ENCODE measurements around the gene IGSF9B.

Gene IGSF9B

GRCh38 chr11:133904818-133905515 lies 51.8 kb downstream of the IGSF9B start:
- no peak for ATAC-seq
- no peak for TF ChIP-seq ZFP30 (CRISPR knock-in tag; IDR thresholded peaks at IDR 0.05)
- TF ChIP-seq POU6F1 (CRISPR knock-in tag; IDR thresholded peaks at IDR 0.05; ENCODE audit: borderline replicate concordance, low read depth), result no peak
- TF ChIP-seq TOX (CRISPR knock-in tag; IDR thresholded peaks at IDR 0.05; ENCODE audit: borderline replicate concordance), result no peak
- no peak for TF ChIP-seq SNAI2 (CRISPR knock-in tag; IDR thresholded peaks at IDR 0.05)
- no peak for TF ChIP-seq CREB5 (CRISPR knock-in tag; IDR thresholded peaks at IDR 0.05; ENCODE audit: low read depth)
- TF ChIP-seq ISL1 (CRISPR knock-in tag; IDR thresholded peaks at IDR 0.05), result no peak
- TF ChIP-seq ZNF8 (CRISPR knock-in tag; IDR thresholded peaks at IDR 0.05), result no peak
- no peak for TF ChIP-seq TSHZ2 (CRISPR knock-in tag; IDR thresholded peaks at IDR 0.05)
- no peak for TF ChIP-seq ZC3H10 (CRISPR knock-in tag; IDR thresholded peaks at IDR 0.05)

- TF ChIP-seq RARB (CRISPR knock-in tag; IDR thresholded peaks at IDR 0.05) (no peak), ZFP30 (CRISPR knock-in tag; IDR thresholded peaks at IDR 0.05) (no peak), ESRRG (CRISPR knock-in tag; IDR thresholded peaks at IDR 0.05) (no peak)
- ATAC-seq, result no peak
These were observed 52.6 kb downstream of the IGSF9B start for GRCh38 chr11:133903875-133904817.

GRCh38 chr11:133903056-133903455 lies 53.7 kb downstream of the IGSF9B start:
- ATAC-seq, result no peak
- no peak for TF ChIP-seq POU6F1 (CRISPR knock-in tag; IDR thresholded peaks at IDR 0.05; ENCODE audit: borderline replicate concordance, low read depth)
- TF ChIP-seq SNAI2 (CRISPR knock-in tag; IDR thresholded peaks at IDR 0.05), result no peak
- TF ChIP-seq ZNF70 (CRISPR knock-in tag; IDR thresholded peaks at IDR 0.05), result no peak
- TF ChIP-seq ARNTL (CRISPR knock-in tag; IDR thresholded peaks at IDR 0.05; ENCODE audit: borderline replicate concordance, low read depth), result no peak
- no peak for TF ChIP-seq ZNF565 (CRISPR knock-in tag; conservative IDR thresholded peaks at IDR 0.05; ENCODE audit: low read depth)
- TF ChIP-seq TCF4 (CRISPR knock-in tag; IDR thresholded peaks at IDR 0.05; ENCODE audit: borderline replicate concordance), result no peak
- TF ChIP-seq ISL1 (CRISPR knock-in tag; IDR thresholded peaks at IDR 0.05), result no peak
- TF ChIP-seq CSRNP3 (CRISPR knock-in tag; IDR thresholded peaks at IDR 0.05), result no peak
- no peak for TF ChIP-seq OSR1 (CRISPR knock-in tag; IDR thresholded peaks at IDR 0.05)
- TF ChIP-seq TOX (CRISPR knock-in tag; IDR thresholded peaks at IDR 0.05; ENCODE audit: borderline replicate concordance), result no peak
- TF ChIP-seq PPARA (CRISPR knock-in tag; IDR thresholded peaks at IDR 0.05; ENCODE audit: borderline replicate concordance), result no peak
- TF ChIP-seq PATZ1 (CRISPR knock-in tag; IDR thresholded peaks at IDR 0.05; ENCODE audit: borderline replicate concordance), result no peak
- TF ChIP-seq GLIS3 (CRISPR knock-in tag; IDR thresholded peaks at IDR 0.05), result no peak
- no peak for TF ChIP-seq CSDC2 (CRISPR knock-in tag; IDR thresholded peaks at IDR 0.05)
